ENCODE measurements around the gene SH3D21. TPM values are rescaled to one million over a fixed set of nuclear protein-coding genes. Genes with fewer than 3 reads are reported as not detected.

SH3D21 gene
- polyA plus RNA-seq (2013, experiment 1 of 2): 1.9 TPM
- 1.8 TPM for polyA plus RNA-seq (2013, experiment 2 of 2)

GRCh38 chr1:36306210-36306901, at the start of gene SH3D21:
Gene SH3D21 (plus strand): TSS chr1:36306368. CDS start chr1:36306421, 53 bp downstream.
- Histone ChIP-seq H3K36me3 (ENCODE audit: control insufficient read depth in 1 of 2, insufficient read depth in 2 of 2, low read depth in 1 of 2, low read length in 2 of 2) (peaks cover 49 to 55% of the 10 kb centered on the region in 2 experiments), H3K4ac (ENCODE audit: low read depth in 1 of 2, low read length in 2 of 2) (peak within 1 kb of the TSS in 1 of 2 experiments; percentile 79), H2BK12ac (ENCODE audit: low read length in 2 of 2) (peak within 1 kb of the TSS in 1 of 2 experiments; percentile 76), H3K4me1 (ENCODE audit: control insufficient read depth, insufficient read depth, low read depth, low read length) (peaks cover 25% of the 10 kb centered on the region), H3K4me2 (ENCODE audit: low read length, poor library complexity, severe bottlenecking) (peak within 1 kb of the TSS; percentile 93), H3K9me3 (ENCODE audit: control insufficient read depth, low read length) (no peaks in the 10 kb centered on the region), H2BK5ac (ENCODE audit: low read depth, low read length, poor library complexity, severe bottlenecking) (no peak within 1 kb of the TSS), H3K23ac (ENCODE audit: low read length in 2 of 2) (peak within 1 kb of the TSS in 1 of 2 experiments; percentile 97), H4K91ac (ENCODE audit: low read length) (no peak within 1 kb of the TSS), H4K8ac (ENCODE audit: low read length) (peak within 1 kb of the TSS; percentile 65), H3K4me3 (ENCODE audit: insufficient read depth in 1 of 2, low read depth in 1 of 2, low read length in 2 of 2) (peak within 1 kb of the TSS; percentile 66 to 82), H2AFZ (ENCODE audit: low read depth, low read length) (peak within 1 kb of the TSS; percentile 95), H2BK15ac (ENCODE audit: low read depth, poor library complexity, severe bottlenecking) (no peak within 1 kb of the TSS), H2BK120ac (ENCODE audit: low read depth, low read length) (no peak within 1 kb of the TSS), H2AK5ac (ENCODE audit: low read length, severe bottlenecking) (peak within 1 kb of the TSS; percentile 27), H3K9ac (ENCODE audit: low read length) (peak within 1 kb of the TSS; percentile 77), H3K27me3 (ENCODE audit: control insufficient read depth in 1 of 2, insufficient read depth in 1 of 2, low read length in 2 of 2) (no peaks in the 10 kb centered on the region), H3K27ac (ENCODE audit: low read length, poor library complexity, severe bottlenecking) (no peak within 1 kb of the TSS), H3K14ac (ENCODE audit: low read length in 2 of 2) (peak within 1 kb of the TSS in 1 of 2 experiments; percentile 90), H3K79me1 (replicated peaks; ENCODE audit: low read length, poor library complexity, severe bottlenecking) (peaks cover 35% of the 10 kb centered on the region), H3K18ac (ENCODE audit: low read depth in 1 of 2, low read length in 2 of 2) (peak within 1 kb of the TSS; percentile 16 to 91)
- 9% methylated on average over 65 of the region's 65 CpGs for WGBS
- peak; percentile 46 for DNase-seq

DNA sequence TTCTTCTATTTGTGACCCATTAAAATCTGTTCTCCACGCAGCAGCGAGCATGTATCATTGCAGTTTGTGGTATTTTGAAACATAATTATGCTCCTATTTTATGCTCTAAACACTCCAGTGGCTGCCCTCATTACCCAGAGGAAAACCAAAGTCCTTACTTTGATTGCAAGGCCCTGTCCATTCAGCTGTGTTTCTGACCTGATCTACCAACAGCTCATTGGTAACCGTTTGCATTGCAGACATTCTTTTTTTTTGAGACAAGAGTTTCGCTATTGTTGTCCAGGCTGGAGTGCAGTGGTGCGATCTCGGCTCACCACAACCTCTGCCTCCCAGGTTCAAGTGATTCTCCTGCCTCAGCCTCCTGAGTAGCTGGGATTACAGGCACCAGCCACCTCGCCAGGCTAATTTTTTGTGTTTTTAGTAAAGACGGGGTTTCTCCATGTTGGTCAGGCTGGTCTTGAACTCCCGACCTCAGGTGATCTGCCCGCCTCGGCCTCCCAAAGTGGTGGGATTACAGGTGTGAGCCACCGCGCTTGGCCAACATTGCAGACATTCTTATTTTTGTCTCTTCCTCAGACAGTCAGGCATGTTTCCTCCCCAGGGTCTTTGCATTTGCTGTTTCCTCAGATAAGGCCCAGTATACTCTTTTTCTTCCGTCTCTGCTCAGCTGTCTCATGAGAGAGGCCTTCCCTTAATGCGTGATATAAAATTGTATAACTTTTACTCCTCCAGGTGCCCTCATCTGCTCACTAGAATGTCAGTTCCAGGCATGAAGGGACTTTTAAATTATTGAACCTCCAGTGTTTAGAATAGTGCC, 49.4 kb upstream of the SH3D21 start:
- Histone ChIP-seq H3K9me3 (ENCODE audit: control insufficient read depth, low read length) (no peaks in the 10 kb centered on the region), H2BK5ac (ENCODE audit: low read depth, low read length, poor library complexity, severe bottlenecking) (no peak overlapping the region), H2AK5ac (ENCODE audit: low read length, severe bottlenecking) (no peak overlapping the region), H3K18ac (ENCODE audit: low read depth in 1 of 2, low read length in 2 of 2) (no peak overlapping the region), H2AFZ (ENCODE audit: low read depth, low read length) (no peak overlapping the region), H3K4ac (ENCODE audit: low read depth in 1 of 2, low read length in 2 of 2) (no peak overlapping the region), H4K8ac (ENCODE audit: low read length) (no peak overlapping the region), H4K91ac (ENCODE audit: low read length) (no peak overlapping the region), H3K27ac (ENCODE audit: low read length, poor library complexity, severe bottlenecking) (no peak overlapping the region), H3K4me2 (ENCODE audit: low read length, poor library complexity, severe bottlenecking) (no peak overlapping the region), H3K27me3 (ENCODE audit: control insufficient read depth in 1 of 2, insufficient read depth in 1 of 2, low read length in 2 of 2) (no peaks in the 10 kb centered on the region), H3K79me1 (replicated peaks; ENCODE audit: low read length, poor library complexity, severe bottlenecking) (no peaks in the 10 kb centered on the region), H3K9ac (ENCODE audit: low read length) (no peak overlapping the region), H3K4me1 (ENCODE audit: control insufficient read depth, insufficient read depth, low read depth, low read length) (peaks cover 17% of the 10 kb centered on the region), H3K23ac (ENCODE audit: low read length in 2 of 2) (no peak overlapping the region), H3K4me3 (ENCODE audit: insufficient read depth in 1 of 2, low read depth in 1 of 2, low read length in 2 of 2) (no peak overlapping the region), H3K14ac (ENCODE audit: low read length in 2 of 2) (no peak overlapping the region), H2BK15ac (ENCODE audit: low read depth, poor library complexity, severe bottlenecking) (no peak overlapping the region), H2BK120ac (ENCODE audit: low read depth, low read length) (no peak overlapping the region), H2BK12ac (ENCODE audit: low read length in 2 of 2) (no peak overlapping the region), H3K36me3 (ENCODE audit: control insufficient read depth in 1 of 2, insufficient read depth in 2 of 2, low read depth in 1 of 2, low read length in 2 of 2) (peaks cover 12 to 44% of the 10 kb centered on the region in 2 experiments)
- DNase-seq: no peak
- WGBS: 90% methylated on average over 12 of the region's 15 CpGs

GRCh38 chr1:36257375-36257767, 48.8 kb upstream of the SH3D21 start:
- no peak overlapping the region for H3K27ac ChIP-seq (ENCODE audit: low read length, poor library complexity, severe bottlenecking)
- no peak overlapping the region for H4K91ac ChIP-seq (ENCODE audit: low read length)
- no peak overlapping the region for H2AFZ ChIP-seq (ENCODE audit: low read depth, low read length)
- no peak overlapping the region for H3K23ac ChIP-seq (ENCODE audit: low read length in 2 of 2)
- H3K27me3 ChIP-seq (ENCODE audit: control insufficient read depth in 1 of 2, insufficient read depth in 1 of 2, low read length in 2 of 2): no peaks in the 10 kb centered on the region
- H3K14ac ChIP-seq (ENCODE audit: low read length in 2 of 2): no peak overlapping the region
- no peaks in the 10 kb centered on the region for H3K79me1 ChIP-seq (replicated peaks; ENCODE audit: low read length, poor library complexity, severe bottlenecking)
- H3K4ac ChIP-seq (ENCODE audit: low read depth in 1 of 2, low read length in 2 of 2): no peak overlapping the region
- peaks cover 14% of the 10 kb centered on the region for H3K4me1 ChIP-seq (ENCODE audit: control insufficient read depth, insufficient read depth, low read depth, low read length)
- no peaks in the 10 kb centered on the region for H3K9me3 ChIP-seq (ENCODE audit: control insufficient read depth, low read length)
- no peak overlapping the region for H4K8ac ChIP-seq (ENCODE audit: low read length)
- no peak for DNase-seq
- WGBS: 99% methylated on average over 2 of the region's 2 CpGs
- H3K9ac ChIP-seq (ENCODE audit: low read length): no peak overlapping the region
- H2BK120ac ChIP-seq (ENCODE audit: low read depth, low read length): no peak overlapping the region
- no peak overlapping the region for H3K4me3 ChIP-seq (ENCODE audit: insufficient read depth in 1 of 2, low read depth in 1 of 2, low read length in 2 of 2)
- H2BK12ac ChIP-seq (ENCODE audit: low read length in 2 of 2): no peak overlapping the region
- no peak overlapping the region for H2AK5ac ChIP-seq (ENCODE audit: low read length, severe bottlenecking)
- no peak overlapping the region for H2BK5ac ChIP-seq (ENCODE audit: low read depth, low read length, poor library complexity, severe bottlenecking)
- H3K36me3 ChIP-seq (ENCODE audit: control insufficient read depth in 1 of 2, insufficient read depth in 2 of 2, low read depth in 1 of 2, low read length in 2 of 2): peaks cover 12 to 50% of the 10 kb centered on the region in 2 experiments
- no peak overlapping the region for H2BK15ac ChIP-seq (ENCODE audit: low read depth, poor library complexity, severe bottlenecking)
- H3K18ac ChIP-seq (ENCODE audit: low read depth in 1 of 2, low read length in 2 of 2): no peak overlapping the region
- no peak overlapping the region for H3K4me2 ChIP-seq (ENCODE audit: low read length, poor library complexity, severe bottlenecking)

DNA sequence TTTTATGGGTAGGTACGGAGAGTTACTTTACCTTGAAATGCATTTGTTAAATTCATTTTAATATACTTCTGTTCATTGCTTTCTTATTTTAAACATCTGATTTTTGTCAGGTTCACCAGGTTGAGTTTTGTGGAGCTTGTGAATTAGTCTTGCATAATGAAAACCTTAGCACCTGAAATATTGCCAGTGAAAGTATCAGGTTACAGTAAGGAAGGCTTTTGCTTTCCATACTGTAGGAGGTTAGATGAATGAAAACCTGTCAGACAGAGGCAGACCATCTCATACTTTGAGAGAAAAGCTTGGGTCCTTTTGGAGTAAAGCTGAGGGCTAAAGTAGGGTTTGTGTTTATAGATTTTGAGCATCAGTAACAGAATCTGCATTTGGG, 47.2 kb upstream of the SH3D21 start:
- Histone ChIP-seq H3K4me1 (ENCODE audit: control insufficient read depth, insufficient read depth, low read depth, low read length) (peaks cover 12% of the 10 kb centered on the region), H3K14ac (ENCODE audit: low read length in 2 of 2) (no peak overlapping the region), H4K8ac (ENCODE audit: low read length) (no peak overlapping the region), H3K18ac (ENCODE audit: low read depth in 1 of 2, low read length in 2 of 2) (no peak overlapping the region), H4K91ac (ENCODE audit: low read length) (no peak overlapping the region), H3K4me3 (ENCODE audit: insufficient read depth in 1 of 2, low read depth in 1 of 2, low read length in 2 of 2) (no peak overlapping the region), H2BK5ac (ENCODE audit: low read depth, low read length, poor library complexity, severe bottlenecking) (no peak overlapping the region), H3K4ac (ENCODE audit: low read depth in 1 of 2, low read length in 2 of 2) (no peak overlapping the region), H2BK12ac (ENCODE audit: low read length in 2 of 2) (no peak overlapping the region), H3K9me3 (ENCODE audit: control insufficient read depth, low read length) (no peaks in the 10 kb centered on the region), H3K27me3 (ENCODE audit: control insufficient read depth in 1 of 2, insufficient read depth in 1 of 2, low read length in 2 of 2) (no peaks in the 10 kb centered on the region), H2AFZ (ENCODE audit: low read depth, low read length) (no peak overlapping the region), H2BK120ac (ENCODE audit: low read depth, low read length) (no peak overlapping the region), H3K27ac (ENCODE audit: low read length, poor library complexity, severe bottlenecking) (no peak overlapping the region), H3K36me3 (ENCODE audit: control insufficient read depth in 1 of 2, insufficient read depth in 2 of 2, low read depth in 1 of 2, low read length in 2 of 2) (peaks cover 16 to 58% of the 10 kb centered on the region in 2 experiments), H2AK5ac (ENCODE audit: low read length, severe bottlenecking) (no peak overlapping the region), H3K23ac (ENCODE audit: low read length in 2 of 2) (no peak overlapping the region), H3K9ac (ENCODE audit: low read length) (no peak overlapping the region), H3K4me2 (ENCODE audit: low read length, poor library complexity, severe bottlenecking) (no peak overlapping the region), H3K79me1 (replicated peaks; ENCODE audit: low read length, poor library complexity, severe bottlenecking) (no peaks in the 10 kb centered on the region), H2BK15ac (ENCODE audit: low read depth, poor library complexity, severe bottlenecking) (no peak overlapping the region)
- DNase-seq: no peak
- WGBS: no CpG with 5 or more reads among the region's 1 CpG
